ENCODE results near the gene LPP. TPM values are rescaled to one million over a fixed set of nuclear protein-coding genes. Genes with fewer than 3 reads are reported as not detected.

The LPP gene
- total RNA-seq, 1 donor from 2014 or later = 1,791 TPM

DNA sequence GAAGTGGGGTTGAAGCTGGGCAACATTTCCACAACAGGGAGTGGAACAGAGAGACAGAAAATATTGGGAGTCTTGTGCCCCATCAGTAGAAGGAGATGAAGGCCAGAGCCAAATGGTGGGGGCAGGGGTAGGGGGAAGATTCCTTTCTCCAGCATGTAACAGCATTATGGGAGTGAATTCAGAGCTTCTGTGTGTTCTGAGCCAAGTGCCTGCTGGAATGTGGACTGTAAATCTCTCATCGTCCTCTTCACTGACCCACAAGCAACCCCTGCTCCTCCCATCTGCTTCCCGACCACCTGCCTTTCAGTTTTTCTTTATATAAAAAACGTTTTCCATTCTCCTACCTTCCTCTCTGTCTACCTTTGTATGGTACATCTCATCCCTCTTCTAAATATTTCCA lies 673.6 kb downstream of the LPP start:
- Histone ChIP-seq H3K36me3 (no peaks in the 10 kb centered on the region), H3K27ac (no peak overlapping the region), H3K4me3 (no peak overlapping the region), H3K27me3 (no peaks in the 10 kb centered on the region), H3K4me1 (peaks cover 2 to 3% of the 10 kb centered on the region in 2 donors), H3K9me3 (no peaks in the 10 kb centered on the region)
- intact Hi-C loops (cut with DNase I) = no loop called here
- TF ChIP-seq, protein P1, sequence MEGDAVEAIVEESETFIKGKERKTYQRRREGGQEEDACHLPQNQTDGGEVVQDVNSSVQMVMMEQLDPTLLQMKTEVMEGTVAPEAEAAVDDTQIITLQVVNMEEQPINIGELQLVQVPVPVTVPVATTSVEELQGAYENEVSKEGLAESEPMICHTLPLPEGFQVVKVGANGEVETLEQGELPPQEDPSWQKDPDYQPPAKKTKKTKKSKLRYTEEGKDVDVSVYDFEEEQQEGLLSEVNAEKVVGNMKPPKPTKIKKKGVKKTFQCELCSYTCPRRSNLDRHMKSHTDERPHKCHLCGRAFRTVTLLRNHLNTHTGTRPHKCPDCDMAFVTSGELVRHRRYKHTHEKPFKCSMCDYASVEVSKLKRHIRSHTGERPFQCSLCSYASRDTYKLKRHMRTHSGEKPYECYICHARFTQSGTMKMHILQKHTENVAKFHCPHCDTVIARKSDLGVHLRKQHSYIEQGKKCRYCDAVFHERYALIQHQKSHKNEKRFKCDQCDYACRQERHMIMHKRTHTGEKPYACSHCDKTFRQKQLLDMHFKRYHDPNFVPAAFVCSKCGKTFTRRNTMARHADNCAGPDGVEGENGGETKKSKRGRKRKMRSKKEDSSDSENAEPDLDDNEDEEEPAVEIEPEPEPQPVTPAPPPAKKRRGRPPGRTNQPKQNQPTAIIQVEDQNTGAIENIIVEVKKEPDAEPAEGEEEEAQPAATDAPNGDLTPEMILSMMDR (IDR thresholded peaks at IDR 0.05) = no peak
- no peak for DNase-seq (ENCODE audit: low spot score in 2 of 2)

- intact Hi-C loops (cut with DNase I) = no loop called here
- H3K27ac ChIP-seq = no peak overlapping the region
Measured at GRCh38 chr3:188829130-188829529, 675.2 kb downstream of the LPP start.

DNA sequence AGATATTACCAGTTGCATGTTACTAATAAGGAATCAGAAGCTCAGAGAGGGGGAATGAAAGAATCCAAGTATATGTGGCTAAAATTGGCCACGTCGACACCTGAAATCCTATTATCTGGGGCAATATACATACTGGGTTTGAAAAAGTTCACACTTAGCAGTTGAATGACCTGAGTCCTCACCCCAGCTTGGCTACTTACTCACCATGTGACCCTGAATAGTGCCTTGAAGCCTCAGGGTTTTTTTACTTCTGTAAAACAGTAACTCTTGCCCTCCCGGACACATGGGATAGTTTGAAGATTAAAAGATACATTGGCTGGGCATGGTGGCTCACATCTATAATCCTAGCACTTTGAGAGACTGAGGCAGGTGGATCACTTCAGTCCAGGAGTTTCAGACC lies 675.6 kb downstream of the LPP start:
- Histone ChIP-seq H3K36me3 (no peaks in the 10 kb centered on the region), H3K9me3 (no peaks in the 10 kb centered on the region), H3K27me3 (no peaks in the 10 kb centered on the region), H3K4me3 (no peak overlapping the region), H3K27ac (no peak overlapping the region), H3K4me1 (peaks cover 0 to 11% of the 10 kb centered on the region in 2 donors)
- TF ChIP-seq, protein P1 (IDR thresholded peaks at IDR 0.05) = no peak
- DNase-seq (ENCODE audit: low spot score in 2 of 2) = no peak
- intact Hi-C loops (cut with DNase I) = no loop called here

More at GRCh38 chr3:188829130-188829529, 675.2 kb downstream of the LPP start:
- Histone ChIP-seq H3K36me3 (no peaks in the 10 kb centered on the region), H3K4me1 (peaks cover 0 to 11% of the 10 kb centered on the region in 2 donors), H3K9me3 (no peaks in the 10 kb centered on the region), H3K27me3 (no peaks in the 10 kb centered on the region), H3K4me3 (no peak overlapping the region)
- DNase-seq (ENCODE audit: low spot score in 2 of 2) = no peak
- TF ChIP-seq, protein P1 (IDR thresholded peaks at IDR 0.05) = no peak

DNA sequence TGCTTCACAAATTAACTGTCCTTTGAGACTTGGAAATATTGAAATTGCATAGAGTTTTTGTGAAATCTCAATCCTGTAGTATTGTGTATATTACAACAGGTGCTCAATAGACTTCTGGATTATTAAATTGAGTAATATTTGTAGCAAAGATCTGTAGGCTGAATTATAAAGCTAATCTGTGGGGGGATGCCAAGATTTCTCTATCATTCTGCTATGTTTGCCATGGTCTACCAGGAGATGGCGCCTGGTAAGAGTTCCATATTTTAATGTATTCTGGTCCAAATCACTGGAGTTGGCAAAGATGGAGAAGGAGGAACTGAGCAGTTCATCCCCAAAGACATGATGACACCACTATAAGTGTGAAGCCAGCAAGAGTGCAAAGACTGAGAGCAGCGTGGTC lies 676.9 kb downstream of the LPP start:
- Histone ChIP-seq H3K36me3 (no peaks in the 10 kb centered on the region), H3K27ac (no peak overlapping the region), H3K9me3 (no peaks in the 10 kb centered on the region), H3K4me3 (no peak overlapping the region), H3K27me3 (no peaks in the 10 kb centered on the region), H3K4me1 (peaks cover 0 to 11% of the 10 kb centered on the region in 2 donors)
- TF ChIP-seq, protein P1 (IDR thresholded peaks at IDR 0.05) = no peak
- intact Hi-C loops (cut with DNase I) = no loop called here
- DNase-seq (ENCODE audit: low spot score in 2 of 2) = no peak

GRCh38 chr3:188832146-188832545 lies 678.2 kb downstream of the LPP start:
- intact Hi-C loops (cut with DNase I) = no loop called here
- Histone ChIP-seq H3K9me3 (no peaks in the 10 kb centered on the region), H3K27me3 (no peaks in the 10 kb centered on the region), H3K4me3 (no peak overlapping the region), H3K27ac (peak overlapping the region in 1 of 2 donors; percentile 38), H3K4me1 (peaks cover 0 to 11% of the 10 kb centered on the region in 2 donors), H3K36me3 (no peaks in the 10 kb centered on the region)
- no peak for DNase-seq (ENCODE audit: low spot score in 2 of 2)
- TF ChIP-seq, protein P1 (IDR thresholded peaks at IDR 0.05) = no peak
